ENCODE data around the gene PRRC2C. TPM values are rescaled to one million over a fixed set of nuclear protein-coding genes. Genes with fewer than 3 reads are reported as not detected.

Gene PRRC2C
- total and polyA plus RNA-seq, 2 experiments from 2014 or later = 186 to 368 TPM

- TF ChIP-seq CTCF (conservative IDR thresholded peaks at IDR 0.05; ENCODE audit: low read depth in 2 of 2) (no peak), CREB1 (CRISPR knock-in tag; IDR thresholded peaks at IDR 0.05; ENCODE audit: low read depth) (no peak), EZH2 (IDR thresholded peaks at IDR 0.05; ENCODE audit: low read depth, unreplicated experiment) (no peak), ZNF331 (CRISPR knock-in tag; IDR thresholded peaks at IDR 0.05; ENCODE audit: low read depth) (no peak), ZNF114 (CRISPR knock-in tag; IDR thresholded peaks at IDR 0.05) (no peak), EZH2phosphoT487 (IDR thresholded peaks at IDR 0.05; ENCODE audit: unreplicated experiment) (no peak), ETS1 (IDR thresholded peaks at IDR 0.05) (no peak), JUNB (IDR thresholded peaks at IDR 0.05; ENCODE audit: unreplicated experiment) (no peak)
Observed at GRCh38 chr1:171642197-171642596, 156.9 kb downstream of the PRRC2C start (continued).

Small RNA genes lying within 50 kb of the gene (small RNA-seq; reads per million reads assigned to genes)
- not detected for gene CYCSP53 (ENCODE audit: low replicate concordance)

Other genes with a start within 250 kb of the PRRC2C start
- gene FMO1, start 237.0 kb upstream of the PRRC2C start, total RNA-seq (2014; rRNA removed; shearing (Covaris generic)) = not detected in 2 replicates
- gene FMO1, start 237.0 kb upstream of the PRRC2C start, polyA plus RNA-seq (2016; fragmentation: Nextera tagmentation; extraction: Ambion mirVana) = 0.19 and 0.23 TPM in 2 replicates
- gene FMO4, start 171.3 kb upstream of the PRRC2C start, total RNA-seq (2014; rRNA removed; shearing (Covaris generic)) = 1.0 and 3.4 TPM in 2 replicates
- 2.4 and 3.1 TPM in 2 replicates for gene FMO4, start 171.3 kb upstream of the PRRC2C start, polyA plus RNA-seq (2016; fragmentation: Nextera tagmentation; extraction: Ambion mirVana)
- gene MYOCOS, start 136.7 kb downstream of the PRRC2C start, total RNA-seq (2014; rRNA removed; shearing (Covaris generic)) = not detected in 2 replicates
- gene MYOCOS, start 136.7 kb downstream of the PRRC2C start, polyA plus RNA-seq (2016; fragmentation: Nextera tagmentation; extraction: Ambion mirVana) = not detected in 2 replicates
- gene MYOC, start 167.2 kb downstream of the PRRC2C start, total RNA-seq (2014; rRNA removed; shearing (Covaris generic)) = not detected in 2 replicates
- gene MYOC, start 167.2 kb downstream of the PRRC2C start, polyA plus RNA-seq (2016; fragmentation: Nextera tagmentation; extraction: Ambion mirVana) = not detected in 2 replicates